PFSK-1 (cell line): ENCODE results near the gene ERBB2. TPM values are rescaled to one million over a fixed set of nuclear protein-coding genes. Genes with fewer than 3 reads are reported as not detected.

Experiments
- FOXP2 ChIP-seq: optimal IDR thresholded peaks from 2 replicates; pipeline ENCODE3; 2011; ENCODE audit warnings: borderline replicate concordance, control low read depth, inconsistent platforms; ENCODE audit not compliant: insufficient read depth; ENCODE audit errors: extremely low read length, extremely low read depth
- POLR2AphosphoS5 ChIP-seq: IDR thresholded peaks from 2 replicates; pipeline ENCODE4 v1.6.1; 2012; ENCODE audit warnings: low read depth, mild to moderate bottlenecking, control low read depth, low read length, moderate library complexity
- SIN3A ChIP-seq: IDR thresholded peaks from 2 replicates; pipeline ENCODE4 v1.6.1; 2012; ENCODE audit warnings: mild to moderate bottlenecking, low read length, moderate library complexity, borderline replicate concordance; ENCODE audit not compliant: insufficient read depth
- TAF1 ChIP-seq: IDR thresholded peaks from 2 replicates; pipeline ENCODE4 v1.6.1; 2012; ENCODE audit warnings: low read length, control low read depth, borderline replicate concordance; ENCODE audit not compliant: insufficient read depth
- polyA plus RNA-seq: library from polyadenylated mRNA; unstranded; fragments of >200 nt; gene quantifications from one replicate; pipeline ENCODE4 v1.2.1, GENCODE V29; 2012; ENCODE audit warnings: low read depth, missing spikeins; ENCODE audit not compliant: insufficient read length
- TF ChIP-seq, protein P1 (sequence below), 2 experiments: IDR thresholded peaks; 2 replicates each; pipeline versions ENCODE4 v1.6.1 to v1.8.0; 2011 to 2012; ENCODE audit warnings: low read depth in 2 of 2, low read length in 2 of 2, control low read depth in 1 of 2, inconsistent platforms in 1 of 2, mild to moderate bottlenecking in 1 of 2, moderate library complexity in 1 of 2; ENCODE audit not compliant: insufficient read depth in 1 of 2

ERBB2 gene
- 19.0 TPM for polyA plus RNA-seq

DNA sequence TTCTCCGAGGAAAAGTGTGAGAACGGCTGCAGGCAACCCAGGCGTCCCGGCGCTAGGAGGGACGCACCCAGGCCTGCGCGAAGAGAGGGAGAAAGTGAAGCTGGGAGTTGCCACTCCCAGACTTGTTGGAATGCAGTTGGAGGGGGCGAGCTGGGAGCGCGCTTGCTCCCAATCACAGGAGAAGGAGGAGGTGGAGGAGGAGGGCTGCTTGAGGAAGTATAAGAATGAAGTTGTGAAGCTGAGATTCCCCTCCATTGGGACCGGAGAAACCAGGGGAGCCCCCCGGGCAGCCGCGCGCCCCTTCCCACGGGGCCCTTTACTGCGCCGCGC lies at the start of gene ERBB2:
TSS of gene ERBB2 (plus strand) at position 247 of the 330 bp plus-strand sequence. CDS start 175 bp downstream, outside the sequence.
- peak; percentile 71 for TF ChIP-seq POLR2AphosphoS5
- no peak for TF ChIP-seq SIN3A
- TF ChIP-seq, protein P1, sequence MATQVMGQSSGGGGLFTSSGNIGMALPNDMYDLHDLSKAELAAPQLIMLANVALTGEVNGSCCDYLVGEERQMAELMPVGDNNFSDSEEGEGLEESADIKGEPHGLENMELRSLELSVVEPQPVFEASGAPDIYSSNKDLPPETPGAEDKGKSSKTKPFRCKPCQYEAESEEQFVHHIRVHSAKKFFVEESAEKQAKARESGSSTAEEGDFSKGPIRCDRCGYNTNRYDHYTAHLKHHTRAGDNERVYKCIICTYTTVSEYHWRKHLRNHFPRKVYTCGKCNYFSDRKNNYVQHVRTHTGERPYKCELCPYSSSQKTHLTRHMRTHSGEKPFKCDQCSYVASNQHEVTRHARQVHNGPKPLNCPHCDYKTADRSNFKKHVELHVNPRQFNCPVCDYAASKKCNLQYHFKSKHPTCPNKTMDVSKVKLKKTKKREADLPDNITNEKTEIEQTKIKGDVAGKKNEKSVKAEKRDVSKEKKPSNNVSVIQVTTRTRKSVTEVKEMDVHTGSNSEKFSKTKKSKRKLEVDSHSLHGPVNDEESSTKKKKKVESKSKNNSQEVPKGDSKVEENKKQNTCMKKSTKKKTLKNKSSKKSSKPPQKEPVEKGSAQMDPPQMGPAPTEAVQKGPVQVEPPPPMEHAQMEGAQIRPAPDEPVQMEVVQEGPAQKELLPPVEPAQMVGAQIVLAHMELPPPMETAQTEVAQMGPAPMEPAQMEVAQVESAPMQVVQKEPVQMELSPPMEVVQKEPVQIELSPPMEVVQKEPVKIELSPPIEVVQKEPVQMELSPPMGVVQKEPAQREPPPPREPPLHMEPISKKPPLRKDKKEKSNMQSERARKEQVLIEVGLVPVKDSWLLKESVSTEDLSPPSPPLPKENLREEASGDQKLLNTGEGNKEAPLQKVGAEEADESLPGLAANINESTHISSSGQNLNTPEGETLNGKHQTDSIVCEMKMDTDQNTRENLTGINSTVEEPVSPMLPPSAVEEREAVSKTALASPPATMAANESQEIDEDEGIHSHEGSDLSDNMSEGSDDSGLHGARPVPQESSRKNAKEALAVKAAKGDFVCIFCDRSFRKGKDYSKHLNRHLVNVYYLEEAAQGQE (IDR thresholded peaks at IDR 0.05; ENCODE audit: insufficient read depth in 1 of 2, low read depth in 2 of 2, low read length in 2 of 2), result no peak

DNA sequence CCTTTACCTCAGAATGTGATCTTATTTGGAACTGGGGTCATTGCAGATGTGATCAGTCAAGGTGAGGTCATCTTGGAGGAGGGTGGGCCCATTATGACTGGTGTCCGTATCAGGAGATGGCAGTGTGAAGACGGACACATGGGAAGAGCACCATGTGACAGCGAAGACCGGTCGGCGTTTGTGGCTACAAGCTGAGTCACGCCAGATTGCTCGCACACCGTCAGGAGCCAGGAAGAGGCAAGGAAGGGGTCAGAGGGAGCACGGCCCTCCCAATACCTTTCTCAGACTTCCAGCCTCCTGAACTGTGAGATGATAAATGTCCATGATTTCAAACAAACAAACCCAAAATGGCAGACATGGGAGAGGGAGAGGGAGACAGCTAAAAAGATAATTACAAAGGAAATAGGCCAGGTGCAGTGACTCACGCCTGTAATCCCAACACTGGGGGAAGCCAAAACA lies 49.7 kb upstream of the ERBB2 start:
- TF ChIP-seq FOXP2, result no peak
- TF ChIP-seq TAF1, result no peak
- TF ChIP-seq POLR2AphosphoS5, result no peak
- TF ChIP-seq, protein P1 (IDR thresholded peaks at IDR 0.05; ENCODE audit: insufficient read depth in 1 of 2, low read depth in 2 of 2, low read length in 2 of 2), result no peak
- TF ChIP-seq SIN3A, result no peak

DNA sequence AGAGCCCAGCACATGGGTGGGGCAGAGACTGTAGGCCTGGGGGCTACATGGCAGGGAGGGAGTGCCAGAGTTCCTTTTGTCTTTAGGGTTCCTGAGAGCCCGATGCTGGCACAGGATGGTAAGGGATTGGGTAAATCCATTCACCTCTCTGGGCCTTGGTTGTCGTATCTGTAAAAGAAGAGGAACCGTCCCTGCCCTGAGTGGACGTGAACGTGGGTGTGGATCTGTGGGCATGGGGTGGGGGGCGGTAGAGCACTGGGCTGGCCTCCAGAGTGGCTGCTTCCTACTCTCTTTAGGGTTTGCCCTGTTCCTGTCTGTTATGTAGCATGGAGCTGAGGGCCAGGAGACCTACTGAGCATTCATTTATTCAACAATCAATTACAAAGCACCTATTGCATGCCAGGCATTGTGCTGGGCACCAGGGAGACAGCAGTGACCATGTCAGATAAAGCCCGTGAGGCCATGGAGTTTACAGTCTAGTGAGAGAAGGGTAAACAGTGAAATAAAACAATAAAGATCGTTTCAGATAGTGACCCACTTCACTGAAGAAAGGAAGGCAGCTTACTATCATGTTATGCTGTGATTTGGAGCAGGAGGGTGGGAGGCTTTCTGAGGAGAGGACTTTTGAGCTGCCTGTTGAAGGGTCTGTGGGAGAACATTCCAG lies 47.8 kb upstream of the ERBB2 start:
- TF ChIP-seq POLR2AphosphoS5 (no peak), SIN3A (no peak), TAF1 (no peak)
- TF ChIP-seq, protein P1 (IDR thresholded peaks at IDR 0.05; ENCODE audit: insufficient read depth in 1 of 2, low read depth in 2 of 2, low read length in 2 of 2), result no peak

DNA sequence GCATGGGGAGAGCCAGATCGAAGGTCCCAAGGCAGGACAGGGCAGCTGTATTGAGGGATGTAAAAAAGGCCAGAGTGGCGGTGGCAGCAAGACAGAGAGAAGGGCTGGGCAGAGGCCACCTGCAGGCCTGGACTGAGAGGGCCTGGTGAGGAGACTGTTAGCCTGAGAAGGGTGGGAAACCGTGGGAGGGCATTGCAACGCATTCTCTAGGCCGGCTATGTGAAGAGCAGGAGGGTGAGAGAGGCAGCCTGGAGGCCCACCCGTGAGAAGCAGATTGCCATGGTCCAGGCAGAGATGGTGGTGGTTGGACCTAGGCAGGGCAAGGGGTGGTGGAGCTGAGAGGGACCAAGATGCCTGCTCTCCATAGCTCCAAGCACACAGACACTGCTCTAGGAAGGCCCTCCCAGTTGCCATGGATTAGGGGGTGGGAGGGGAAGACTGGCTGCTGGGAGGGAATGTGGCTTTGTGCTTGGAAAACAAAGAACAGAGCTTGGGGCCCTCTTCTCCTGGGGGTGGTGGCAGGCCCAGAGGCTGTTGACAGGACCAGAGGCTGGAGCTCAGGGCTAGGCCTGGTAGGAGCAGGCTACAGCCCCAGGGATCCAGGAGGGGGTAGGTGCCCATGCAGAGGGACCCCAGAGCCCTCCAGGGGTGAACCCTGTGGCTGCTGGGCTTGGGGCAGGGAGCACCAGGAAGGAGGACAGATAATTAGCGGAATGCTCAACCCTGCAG lies 47.1 kb upstream of the ERBB2 start:
- no peak for TF ChIP-seq POLR2AphosphoS5
- TF ChIP-seq TAF1, result no peak
- TF ChIP-seq, protein P1 (IDR thresholded peaks at IDR 0.05; ENCODE audit: insufficient read depth in 1 of 2, low read depth in 2 of 2, low read length in 2 of 2), result no peak
- TF ChIP-seq SIN3A, result no peak
- no peak for TF ChIP-seq FOXP2
